Subcutaneous abdominal adipose tissue (tissue), 5 donors: ENCODE results near the gene LHX1.

ENCODE experiments used
- H3K27ac ChIP-seq: one replicate; pipeline ENCODE4 v1.7.0; 2013; ENCODE audit warnings: low read depth, mild to moderate bottlenecking, inconsistent platforms, low read length, moderate library complexity
- H3K27me3 ChIP-seq, 5 donors: one replicate each; pipeline ENCODE4 v1.7.0; 2013; ENCODE audit warnings: low read length in 5 of 5, inconsistent platforms in 1 of 5; ENCODE audit not compliant: control insufficient read depth in 5 of 5, insufficient read depth in 4 of 5
- H3K36me3 ChIP-seq, 5 donors: one replicate each; pipeline ENCODE4 v1.7.0; 2013; ENCODE audit warnings: low read length in 5 of 5; ENCODE audit not compliant: control insufficient read depth in 5 of 5, insufficient read depth in 5 of 5
- H3K4me1 ChIP-seq, 5 donors: one replicate each; pipeline ENCODE4 v1.7.0; 2013; ENCODE audit warnings: low read length in 5 of 5, mild to moderate bottlenecking in 3 of 5, moderate library complexity in 1 of 5; ENCODE audit not compliant: control insufficient read depth in 5 of 5, insufficient read depth in 5 of 5
- H3K4me3 ChIP-seq, 5 donors: one replicate each; pipeline ENCODE4 v1.7.0; 2013; ENCODE audit warnings: low read length in 5 of 5, low read depth in 1 of 5
- H3K9ac ChIP-seq, 5 donors: one replicate each; pipeline ENCODE4 v1.7.0; 2013; ENCODE audit warnings: low read length in 5 of 5, mild to moderate bottlenecking in 4 of 5, moderate library complexity in 3 of 5
- H3K9me3 ChIP-seq, 5 donors: one replicate each; pipeline ENCODE4 v1.7.0; 2013; ENCODE audit warnings: low read length in 5 of 5; ENCODE audit not compliant: control insufficient read depth in 5 of 5
- donor health status: healthy.
- donor health status: healthy.
- donor health status: healthy.
- donor health status: healthy.
- donor health status: healthy.

The LHX1 gene

GRCh38 chr17:36900160-36900512, 37.1 kb upstream of the LHX1 start:
- Histone ChIP-seq H3K36me3 (no peaks in the 10 kb centered on the region), H3K4me1 (no peaks in the 10 kb centered on the region), H3K27me3 (peaks cover 0 to 14% (median 11%) of the 10 kb centered on the region in 5 donors), H3K9ac (no peak overlapping the region), H3K27ac (no peak overlapping the region), H3K9me3 (no peaks in the 10 kb centered on the region), H3K4me3 (no peak overlapping the region)

- Histone ChIP-seq H3K9ac (no peak overlapping the region), H3K9me3 (no peaks in the 10 kb centered on the region), H3K27me3 (peaks cover 0 to 14% (median 6%) of the 10 kb centered on the region in 5 donors), H3K36me3 (no peaks in the 10 kb centered on the region), H3K4me1 (no peaks in the 10 kb centered on the region), H3K27ac (no peak overlapping the region), H3K4me3 (no peak overlapping the region)
Measured at GRCh38 chr17:36901506-36901905, 35.8 kb upstream of the LHX1 start.

GRCh38 chr17:36907407-36907806, 29.9 kb upstream of the LHX1 start:
- H3K27me3 ChIP-seq = peaks cover 5 to 36% (median 21%) of the 10 kb centered on the region in 5 donors
- no peaks in the 10 kb centered on the region for H3K9me3 ChIP-seq
- no peak overlapping the region for H3K4me3 ChIP-seq
- no peak overlapping the region for H3K9ac ChIP-seq
- H3K27ac ChIP-seq = no peak overlapping the region
- no peaks in the 10 kb centered on the region for H3K4me1 ChIP-seq
- no peaks in the 10 kb centered on the region for H3K36me3 ChIP-seq

- no peak overlapping the region for H3K4me3 ChIP-seq
- H3K36me3 ChIP-seq = no peaks in the 10 kb centered on the region
- H3K9me3 ChIP-seq = no peaks in the 10 kb centered on the region
- H3K4me1 ChIP-seq = no peaks in the 10 kb centered on the region
- no peak overlapping the region for H3K27ac ChIP-seq
- no peak overlapping the region for H3K9ac ChIP-seq
- peaks cover 5 to 46% (median 25%) of the 10 kb centered on the region in 5 donors for H3K27me3 ChIP-seq
Measured at GRCh38 chr17:36910513-36910912, 26.8 kb upstream of the LHX1 start.

- H3K27ac ChIP-seq = no peak overlapping the region
- H3K4me3 ChIP-seq = no peak overlapping the region
- H3K4me1 ChIP-seq = no peaks in the 10 kb centered on the region
- no peak overlapping the region for H3K9ac ChIP-seq
- peaks cover 5 to 46% (median 25%) of the 10 kb centered on the region in 5 donors for H3K27me3 ChIP-seq
- H3K36me3 ChIP-seq = no peaks in the 10 kb centered on the region
- H3K9me3 ChIP-seq = no peaks in the 10 kb centered on the region
Measured at GRCh38 chr17:36911001-36911400, 26.3 kb upstream of the LHX1 start.

- no peak overlapping the region for H3K27ac ChIP-seq
- no peaks in the 10 kb centered on the region for H3K9me3 ChIP-seq
- no peaks in the 10 kb centered on the region for H3K36me3 ChIP-seq
- peaks cover 3 to 40% (median 16%) of the 10 kb centered on the region in 5 donors for H3K27me3 ChIP-seq
- no peaks in the 10 kb centered on the region for H3K4me1 ChIP-seq
- no peak overlapping the region for H3K4me3 ChIP-seq
- H3K9ac ChIP-seq = no peak overlapping the region
Measured at GRCh38 chr17:36913132-36913531, 24.1 kb upstream of the LHX1 start.

GRCh38 chr17:36918211-36918691, 19.0 kb upstream of the LHX1 start:
- Histone ChIP-seq H3K36me3 (no peaks in the 10 kb centered on the region), H3K27ac (no peak overlapping the region), H3K4me3 (no peak overlapping the region), H3K27me3 (peaks cover 28 to 53% (median 43%) of the 10 kb centered on the region in 5 donors), H3K4me1 (no peaks in the 10 kb centered on the region), H3K9ac (no peak overlapping the region), H3K9me3 (no peaks in the 10 kb centered on the region)

GRCh38 chr17:36919407-36919968, 17.8 kb upstream of the LHX1 start:
- Histone ChIP-seq H3K4me1 (no peaks in the 10 kb centered on the region), H3K36me3 (no peaks in the 10 kb centered on the region), H3K27me3 (peaks cover 31 to 54% (median 44%) of the 10 kb centered on the region in 5 donors), H3K9ac (no peak overlapping the region), H3K27ac (no peak overlapping the region), H3K4me3 (no peak overlapping the region), H3K9me3 (no peaks in the 10 kb centered on the region)

- Histone ChIP-seq H3K9ac (no peak overlapping the region), H3K4me1 (no peaks in the 10 kb centered on the region), H3K27me3 (peaks cover 31 to 54% (median 47%) of the 10 kb centered on the region in 5 donors), H3K4me3 (no peak overlapping the region), H3K36me3 (no peaks in the 10 kb centered on the region), H3K27ac (no peak overlapping the region), H3K9me3 (no peaks in the 10 kb centered on the region)
Measured at GRCh38 chr17:36920032-36921005, 17.0 kb upstream of the LHX1 start.
